Renal cortical epithelial cell (primary cell): ENCODE data around the gene SYNGAP1. TPM values are rescaled to one million over a fixed set of nuclear protein-coding genes. Genes with fewer than 3 reads are reported as not detected.

Source experiments
- DNase-seq: peaks from one replicate; pipeline ENCODE4 v3.0.0-alpha.2; 2011; ENCODE audit warnings: low read depth
- total RNA-seq: library from RNA; depleted of rRNA; stranded (reverse); fragments of >200 nt; gene quantifications from 2 replicates; pipeline ENCODE4 v1.2.3, GENCODE V29; 2014

The SYNGAP1 gene
- total RNA-seq, 1 donor from 2014 or later: 5.9 TPM

- DNase-seq: no peak
Measured at GRCh38 chr6:33404884-33405283, 15.0 kb upstream of the SYNGAP1 start.

- DNase-seq: no peak
Measured at GRCh38 chr6:33405386-33405940, 14.4 kb upstream of the SYNGAP1 start.

GRCh38 chr6:33406126-33406525, 13.7 kb upstream of the SYNGAP1 start:
- no peak for DNase-seq

- DNase-seq: peak; percentile 72
Measured at GRCh38 chr6:33407132-33407718, 12.6 kb upstream of the SYNGAP1 start.

- DNase-seq: peak; percentile 87
Measured at GRCh38 chr6:33410050-33410710, 9.7 kb upstream of the SYNGAP1 start.

GRCh38 chr6:33410711-33411631, 8.9 kb upstream of the SYNGAP1 start, which contains the start of gene PHF1:
Gene PHF1 (plus strand): TSS chr6:33411014. CDS start chr6:33412264, 1,250 bp downstream.
- peak; percentile 33 for DNase-seq

- DNase-seq: no peak
Measured at GRCh38 chr6:33411632-33412005, 8.2 kb upstream of the SYNGAP1 start.

GRCh38 chr6:33412140-33413009, 7.5 kb upstream of the SYNGAP1 start:
- DNase-seq: no peak

- DNase-seq: no peak
Measured at GRCh38 chr6:33413241-33414120, 6.4 kb upstream of the SYNGAP1 start.

- DNase-seq: no peak
Measured at GRCh38 chr6:33414592-33415271, 5.1 kb upstream of the SYNGAP1 start.

GRCh38 chr6:33415831-33416230, 4.0 kb upstream of the SYNGAP1 start:
- DNase-seq: no peak

- no peak for DNase-seq
Measured at GRCh38 chr6:33416386-33417127, 3.3 kb upstream of the SYNGAP1 start.

GRCh38 chr6:33417128-33417902, 2.5 kb upstream of the SYNGAP1 start:
- DNase-seq: peak; percentile 73

GRCh38 chr6:33417903-33418689, 1.8 kb upstream of the SYNGAP1 start, which contains the start of gene CUTA:
Gene CUTA (minus strand): TSS chr6:33418107. CDS start chr6:33418000, 107 bp downstream.
- DNase-seq: peak; percentile 99

GRCh38 chr6:33418690-33419291, 1.1 kb upstream of the SYNGAP1 start:
- DNase-seq: no peak

- no peak for DNase-seq
Measured at GRCh38 chr6:33420491-33421343, 852 bp downstream of the SYNGAP1 start.
